HepG2 (cell line): Measurements from ENCODE around the gene GPN2. TPM values are rescaled to one million over a fixed set of nuclear protein-coding genes. Genes with fewer than 3 reads are reported as not detected.

Experiments used
- ASH2L ChIP-seq: fragments of 300-600, 200-600 bp; sonication (generic); IDR thresholded peaks from 2 replicates; pipeline ENCODE4 v1.7.0; 2017; ENCODE audit warnings: low read depth, mild to moderate bottlenecking, moderate library complexity, mixed read lengths, low read length; ENCODE audit not compliant: insufficient read length
- ATF3 ChIP-seq: sonication (generic); formaldehyde crosslinking; IDR thresholded peaks from 2 replicates; pipeline ENCODE4 v1.4.0; 2020; ENCODE audit warnings: missing genetic modification reagents
- BCL3 ChIP-seq: sonication (generic); formaldehyde crosslinking; IDR thresholded peaks from 2 replicates; pipeline ENCODE4 v1.5.1; 2020; ENCODE audit warnings: mild to moderate bottlenecking, missing genetic modification reagents, moderate library complexity
- FOSL2 ChIP-seq: sonication (generic); formaldehyde crosslinking; IDR thresholded peaks from 2 replicates; pipeline ENCODE4 v1.4.0; 2020; ENCODE audit warnings: missing genetic modification reagents
- FOXA1 ChIP-seq, 2 experiments: fragments of 450-650 bp in 1 of 2; sonication (generic) in 1 of 2; formaldehyde crosslinking in 1 of 2; IDR thresholded peaks; 2 replicates each; pipeline versions ENCODE4 v1.4.0 to v1.6.1; 2016 to 2020; ENCODE audit warnings: missing genetic modification reagents in 1 of 2
- GMEB2 ChIP-seq: IDR thresholded peaks from 2 replicates; pipeline ENCODE4 v1.6.1; 2016; ENCODE audit warnings: missing biosample characterization, missing genetic modification reagents, low read depth
- GZF1 ChIP-seq: sonication (generic); formaldehyde crosslinking; IDR thresholded peaks from 2 replicates; pipeline ENCODE4 v1.5.1; 2020; ENCODE audit warnings: mild to moderate bottlenecking, missing genetic modification reagents
- KLF16 ChIP-seq, 2 experiments: sonication (generic) in 1 of 2; formaldehyde crosslinking in 1 of 2; IDR thresholded peaks; 2 replicates each; pipeline versions ENCODE4 v1.6.1 to v1.8.0; 2016 to 2023; ENCODE audit warnings: missing genetic modification reagents in 2 of 2, missing compliant biosample characterization in 1 of 2
- LCORL ChIP-seq, 2 experiments: fragments of 450-650 bp in 1 of 2; sonication (generic) in 1 of 2; formaldehyde crosslinking in 1 of 2; IDR thresholded peaks; 2 replicates each; pipeline versions ENCODE4 v1.5.0 to v1.6.1; 2017 to 2020; ENCODE audit warnings: antibody characterized with exemption in 1 of 2, missing genetic modification reagents in 1 of 2
- NFAT5 ChIP-seq: sonication (generic); formaldehyde crosslinking; IDR thresholded peaks from 2 replicates; pipeline ENCODE4 v1.4.0; 2020; ENCODE audit warnings: missing genetic modification reagents
- NFKBIZ ChIP-seq: IDR thresholded peaks from 2 replicates; pipeline ENCODE4 v1.6.1; 2018; ENCODE audit warnings: missing genetic modification reagents, missing compliant biosample characterization
- POLR2AphosphoS2 ChIP-seq: IDR thresholded peaks from 2 replicates; pipeline ENCODE4 v1.6.1; 2011; ENCODE audit warnings: low read depth, low read length, improper control_type of control experiment
- SNAI1 ChIP-seq: sonication (generic); formaldehyde crosslinking; IDR thresholded peaks from 2 replicates; pipeline ENCODE4 v1.5.0; 2020; ENCODE audit warnings: mild to moderate bottlenecking, missing genetic modification reagents, borderline replicate concordance
- SRSF4 ChIP-seq: fragments of 200-400 bp; formaldehyde crosslinking; IDR thresholded peaks from one replicate; pipeline ENCODE4 v1.6.1; 2018; ENCODE audit warnings: mild to moderate bottlenecking, low read depth, low read length, moderate library complexity; ENCODE audit not compliant: poor library complexity, severe bottlenecking
- ZBTB3 ChIP-seq: sonication (generic); formaldehyde crosslinking; IDR thresholded peaks from 2 replicates; pipeline ENCODE4 v1.4.0; 2020; ENCODE audit warnings: low read depth, mild to moderate bottlenecking, moderate library complexity, missing genetic modification reagents, borderline replicate concordance
- ZMYM2 ChIP-seq: sonication (generic); formaldehyde crosslinking; IDR thresholded peaks from 2 replicates; pipeline ENCODE4 v1.8.0; 2022; ENCODE audit warnings: mild to moderate bottlenecking, missing genetic modification reagents
- ZNF572 ChIP-seq: sonication (generic); formaldehyde crosslinking; IDR thresholded peaks from 2 replicates; pipeline ENCODE4 v1.5.1; 2020; ENCODE audit warnings: mild to moderate bottlenecking, missing genetic modification reagents
- ZNF670 ChIP-seq: sonication (generic); formaldehyde crosslinking; IDR thresholded peaks from 2 replicates; pipeline ENCODE4 v1.8.0; 2022; ENCODE audit warnings: mild to moderate bottlenecking, missing genetic modification reagents, borderline replicate concordance
- polyA plus RNA-seq, 8 experiments: library from polyadenylated mRNA; depleted of rRNA in 3 of 8; stranded (reverse) in 7 of 8; unstranded in 1 of 8; fragments of >200 nt; fragmentation: Illumina TruSeq in 4 of 8; extraction: Trizol in 4 of 8; gene quantifications; 2 replicates each; pipeline versions ENCODE4 v1.2.1 to v1.2.3, GENCODE V29; 2011 to 2016; ENCODE audit warnings: low read depth in 4 of 8, missing spikeins in 1 of 8, mixed read lengths in 1 of 8; ENCODE audit not compliant: insufficient read depth in 1 of 8
- total RNA-seq, 5 experiments: library from RNA; depleted of rRNA; stranded (reverse); fragments of >200 nt; fragmentation: Illumina TruSeq; extraction: Trizol; gene quantifications; 2 replicates each; pipeline ENCODE4 v1.2.3, GENCODE V29; 2016; ENCODE audit warnings: low read depth in 1 of 5

GPN2 gene
- total and polyA plus RNA-seq, 2 of the 13 experiments (the other 11 are each of a cell fraction or from before 2014, with no cell fraction given) = 19.3 to 38.9 TPM

GRCh38 chr1:26910343-26911160 is 20.5 kb upstream of the GPN2 start (continued):
- no peak for TF ChIP-seq BCL3
- peak; percentile 5; the same call in 1 of the 2 replicates for TF ChIP-seq ZMYM2 (CRISPR knock-in tag)
- no peak for TF ChIP-seq FOXA1 (IDR thresholded peaks at IDR 0.05)
- peak; percentile 81 for TF ChIP-seq FOXA1 (CRISPR knock-in tag; IDR thresholded peaks at IDR 0.05)
- peak; percentile 61; the same call in 1 of the 2 replicates for TF ChIP-seq POLR2AphosphoS2
- TF ChIP-seq SNAI1 = peak; percentile 81; the same call in 1 of the 2 replicates
- TF ChIP-seq ZBTB3 (CRISPR knock-in tag) = peak; percentile 35; the same call in 1 of the 2 replicates
- no peak for TF ChIP-seq NFAT5 (CRISPR knock-in tag)
- no peak for TF ChIP-seq SRSF4
- 0 out of 2 replicates have a peak, but pooled peaks have one; percentile 51 for TF ChIP-seq ZNF572 (CRISPR knock-in tag)
- TF ChIP-seq FOSL2 (CRISPR knock-in tag) = peak; percentile 80
- TF ChIP-seq LCORL (IDR thresholded peaks at IDR 0.05) = no peak
- TF ChIP-seq LCORL (CRISPR knock-in tag; IDR thresholded peaks at IDR 0.05) = peak; percentile 77; the same call in 1 of the 2 replicates
- TF ChIP-seq GZF1 = no peak
- peak; percentile 49; the same call in 1 of the 2 replicates for TF ChIP-seq ZNF670 (CRISPR knock-in tag)
- TF ChIP-seq ASH2L = peak; percentile 32
- peak in 1 of 2 experiments; percentile 89; a peak in 1 of 4 replicates for TF ChIP-seq KLF16 (CRISPR knock-in tag; IDR thresholded peaks at IDR 0.05)
- TF ChIP-seq ATF3 (CRISPR knock-in tag) = peak; percentile 13; the same call in 1 of the 2 replicates
- 0 out of 2 replicates have a peak, but pooled peaks have one; percentile 20 for TF ChIP-seq GMEB2 (CRISPR knock-in tag)
- TF ChIP-seq NFKBIZ (CRISPR knock-in tag) = peak; percentile 85; the same call in 1 of the 2 replicates
